NK-92 treated with Interleukin-12 subunit alpha and Interleukin-12 subunit beta, amount 100 ng/mL, for 24 hours (cell line): ENCODE results near the gene EIF4E2.
"Not testable (repeated sequence)": the region's sequence is repeated elsewhere in the genome, so short reads cannot be mapped to it uniquely, and the experiment has no call there.

Experiments
- DNase-seq: peaks from one replicate; lab custom pipeline; 2025; lab: John Stamatoyannopoulos, UW

The EIF4E2 gene

GRCh38 chr2:232568161-232568560 is 17.7 kb downstream of the EIF4E2 start:
- DNase-seq: no peak

GRCh38 chr2:232569541-232569940 is 19.1 kb downstream of the EIF4E2 start:
- no peak for DNase-seq

- not testable (repeated sequence) for DNase-seq
Observed at GRCh38 chr2:232570481-232570880, 20.0 kb downstream of the EIF4E2 start.

- no peak for DNase-seq
Observed at GRCh38 chr2:232571026-232571474, 20.6 kb downstream of the EIF4E2 start.

- no peak for DNase-seq
Observed at GRCh38 chr2:232573042-232573441, 22.6 kb downstream of the EIF4E2 start.

GRCh38 chr2:232573771-232574435 is 23.4 kb downstream of the EIF4E2 start:
- no peak for DNase-seq

- DNase-seq: no peak
Observed at GRCh38 chr2:232574674-232575403, 24.4 kb downstream of the EIF4E2 start.

- DNase-seq: no peak
Observed at GRCh38 chr2:232575404-232575746, 24.9 kb downstream of the EIF4E2 start.

GRCh38 chr2:232576995-232577394 is 26.5 kb downstream of the EIF4E2 start:
- DNase-seq: no peak

GRCh38 chr2:232577841-232578240 is 27.4 kb downstream of the EIF4E2 start:
- DNase-seq: no peak

- DNase-seq: no peak
Observed at GRCh38 chr2:232578626-232579025, 28.1 kb downstream of the EIF4E2 start.

- no peak for DNase-seq
Observed at GRCh38 chr2:232580648-232580981, 30.1 kb downstream of the EIF4E2 start.

- DNase-seq: no peak
Observed at GRCh38 chr2:232581725-232582124, 31.2 kb downstream of the EIF4E2 start.

- no peak for DNase-seq
Observed at GRCh38 chr2:232584238-232584637, 33.7 kb downstream of the EIF4E2 start.

- no peak for DNase-seq
Observed at GRCh38 chr2:232586943-232587505, 36.5 kb downstream of the EIF4E2 start.

- no peak for DNase-seq
Observed at GRCh38 chr2:232587512-232587911, 37.0 kb downstream of the EIF4E2 start.

- DNase-seq: no peak
Observed at GRCh38 chr2:232588031-232588430, 37.5 kb downstream of the EIF4E2 start.

GRCh38 chr2:232588680-232589585 is 38.4 kb downstream of the EIF4E2 start:
- DNase-seq: no peak

GRCh38 chr2:232592772-232593395 is 42.4 kb downstream of the EIF4E2 start:
- DNase-seq: no peak

- DNase-seq: no peak
Observed at GRCh38 chr2:232593982-232594381, 43.5 kb downstream of the EIF4E2 start.

- DNase-seq: no peak
Observed at GRCh38 chr2:232597362-232598079, 47.0 kb downstream of the EIF4E2 start.
